ENCODE data around the gene FARP1.

- no peak for TF ChIP-seq CTCF (IDR thresholded peaks at IDR 0.05)
- no peak for TF ChIP-seq POLR2AphosphoS5 (IDR thresholded peaks at IDR 0.05)
- no peak for TF ChIP-seq EP300 (IDR thresholded peaks at IDR 0.05)
Measured at GRCh38 chr13:98295371-98295770, 152.5 kb downstream of the FARP1 start.
